Esophagus squamous epithelium (tissue), 4 donors: ENCODE measurements around the gene FERMT1.
A peak's percentile ranks its signal among the peaks of the same experiment; 100 is the strongest.

Experiments
- POLR2A ChIP-seq, 4 donors: fragments of 450-650 bp; IDR thresholded peaks; one replicate each; pipeline ENCODE4 v1.6.1; 2017; ENCODE audit warnings: antibody characterized with exemption in 4 of 4, mild to moderate bottlenecking in 4 of 4, moderate library complexity in 3 of 4
- TF ChIP-seq, protein P1 (sequence below), 6 experiments: fragments of 450-650 bp in 4 of 6; fragments of 200-600 bp in 2 of 6; sonication (generic) in 2 of 6; IDR thresholded peaks; one replicate each; pipeline ENCODE4 v1.5.1; 2016 to 2019; ENCODE audit warnings: antibody characterized with exemption in 6 of 6, mild to moderate bottlenecking in 4 of 6, moderate library complexity in 4 of 6

DNA sequence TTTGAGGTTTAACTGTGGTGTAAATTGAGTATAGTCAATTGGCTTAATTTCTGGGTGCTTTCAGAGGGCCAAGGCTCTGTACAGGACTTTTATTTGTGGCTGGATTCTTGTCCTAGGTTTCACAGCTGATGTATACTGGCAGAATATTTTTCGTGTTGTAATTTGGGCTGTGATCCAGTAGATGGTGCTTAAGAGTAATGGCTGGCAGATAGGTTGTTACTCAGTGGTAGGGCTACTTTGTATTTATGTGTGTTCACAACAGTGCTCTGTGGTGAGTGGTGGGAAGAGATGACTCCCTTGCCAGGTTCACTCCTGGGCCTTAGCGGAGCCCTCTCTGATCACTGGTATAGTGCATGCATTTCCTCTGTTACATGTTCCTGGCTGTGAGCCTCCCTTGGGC is 34.5 kb upstream of the FERMT1 start:
- TF ChIP-seq, protein P1, sequence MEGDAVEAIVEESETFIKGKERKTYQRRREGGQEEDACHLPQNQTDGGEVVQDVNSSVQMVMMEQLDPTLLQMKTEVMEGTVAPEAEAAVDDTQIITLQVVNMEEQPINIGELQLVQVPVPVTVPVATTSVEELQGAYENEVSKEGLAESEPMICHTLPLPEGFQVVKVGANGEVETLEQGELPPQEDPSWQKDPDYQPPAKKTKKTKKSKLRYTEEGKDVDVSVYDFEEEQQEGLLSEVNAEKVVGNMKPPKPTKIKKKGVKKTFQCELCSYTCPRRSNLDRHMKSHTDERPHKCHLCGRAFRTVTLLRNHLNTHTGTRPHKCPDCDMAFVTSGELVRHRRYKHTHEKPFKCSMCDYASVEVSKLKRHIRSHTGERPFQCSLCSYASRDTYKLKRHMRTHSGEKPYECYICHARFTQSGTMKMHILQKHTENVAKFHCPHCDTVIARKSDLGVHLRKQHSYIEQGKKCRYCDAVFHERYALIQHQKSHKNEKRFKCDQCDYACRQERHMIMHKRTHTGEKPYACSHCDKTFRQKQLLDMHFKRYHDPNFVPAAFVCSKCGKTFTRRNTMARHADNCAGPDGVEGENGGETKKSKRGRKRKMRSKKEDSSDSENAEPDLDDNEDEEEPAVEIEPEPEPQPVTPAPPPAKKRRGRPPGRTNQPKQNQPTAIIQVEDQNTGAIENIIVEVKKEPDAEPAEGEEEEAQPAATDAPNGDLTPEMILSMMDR (IDR thresholded peaks at IDR 0.05) = peak in 1 of 6 experiments; percentile 12
- TF ChIP-seq POLR2A (IDR thresholded peaks at IDR 0.05) = no peak
